Measurements from ENCODE around the gene CEP63.

DNA sequence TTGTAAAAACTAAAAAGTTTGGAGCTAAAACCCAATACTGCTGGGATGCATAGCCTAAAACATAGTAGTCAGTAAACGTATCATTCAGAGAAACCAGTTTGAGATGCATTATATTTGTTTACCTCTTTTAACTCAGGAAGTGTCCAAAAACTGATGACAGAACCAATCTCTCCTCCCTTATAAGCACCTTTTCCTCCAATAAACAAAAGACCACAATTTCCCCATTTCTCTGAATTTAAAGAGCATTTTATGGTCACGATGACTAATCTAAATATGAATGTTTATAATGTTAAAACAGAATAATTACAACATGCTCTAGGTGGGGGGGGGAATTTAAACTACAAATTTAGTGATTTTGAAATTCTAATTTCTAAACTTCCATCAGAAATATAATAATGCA is 58.5 kb downstream of the CEP63 start:
- TF ChIP-seq CTCF (IDR thresholded peaks at IDR 0.05 in 2 of 3, conservative IDR thresholded peaks at IDR 0.05 in 1 of 3; ENCODE audit: borderline replicate concordance in 1 of 3, insufficient read depth in 1 of 3, low read depth in 2 of 3, low read length in 2 of 3) (no peak), POLR2A (IDR thresholded peaks at IDR 0.05; ENCODE audit: borderline replicate concordance, extremely low read depth, insufficient read depth, insufficient read length) (no peak), RAD21 (IDR thresholded peaks at IDR 0.05; ENCODE audit: low read depth) (no peak), YY1 (IDR thresholded peaks at IDR 0.05; ENCODE audit: extremely low read depth, insufficient replicate concordance, low read depth, low read length) (no peak), ZNF274 (IDR thresholded peaks at IDR 0.05; ENCODE audit: low read depth, low read length) (no peak), EZH2phosphoT487 (IDR thresholded peaks at IDR 0.05; ENCODE audit: borderline replicate concordance) (no peak), ATF3 (IDR thresholded peaks at IDR 0.05) (no peak), SP1 (IDR thresholded peaks at IDR 0.05; ENCODE audit: low read depth) (no peak), TCF7L2 (IDR thresholded peaks at IDR 0.05; ENCODE audit: borderline replicate concordance, extremely low read depth, insufficient read depth, insufficient read length) (no peak), MAX (IDR thresholded peaks at IDR 0.05) (no peak)

Measured in HCT116 (cell line).